ENCODE data around the gene TRIM15. TPM values are rescaled to one million over a fixed set of nuclear protein-coding genes. Genes with fewer than 3 reads are reported as not detected.

The TRIM15 gene
- total and polyA plus RNA-seq, 9 of the 15 experiments (the other 6 are each of a cell fraction or from before 2014, with no cell fraction given): 0.06 to 2.6 (median 0.83) TPM

- 14% methylated on average over 5 of the region's 5 CpGs for whole genome bisulfite sequencing (ENCODE audit: insufficient coverage, low coverage, missing lambda C conversion rate)
- ChIA-PET POLR2A (interaction anchor here (0.7 kb wide), 1 partner anchor 518 kb away, joined by 3 read pairs; no protein-coding TSS in a partner anchor), CTCF (ENCODE audit: low intra/inter-chr PET ratio) (no interaction called here)
- DNase-seq (ENCODE audit: extremely low read depth in 1 of 4, low spot score in 3 of 4): no peak
- Histone ChIP-seq H3K27me3 (ENCODE audit: control insufficient read depth in 2 of 2, insufficient read depth in 2 of 2, low read length in 2 of 2) (peaks cover 14 to 40% of the 10 kb centered on the region in 2 experiments; a peak in 3 of 5 replicates), H3K79me2 (ENCODE audit: control insufficient read depth, insufficient read depth, low read length) (no peaks in the 10 kb centered on the region), H3K4me1 (replicated peaks in 1 of 2; ENCODE audit: control insufficient read depth in 2 of 2, insufficient read depth in 2 of 2, low read length in 2 of 2) (no peaks in the 10 kb centered on the region), H3K9me3 (replicated peaks; ENCODE audit: control insufficient read depth, insufficient read depth, low read depth, low read length) (no peaks in the 10 kb centered on the region), H3K9ac (ENCODE audit: insufficient read depth in 1 of 2, low read depth in 2 of 2, low read length in 2 of 2) (no peak overlapping the region), H3K4me2 (ENCODE audit: insufficient read depth, low read length) (no peak overlapping the region), H3K4me3 (no peak overlapping the region), H2AFZ (ENCODE audit: low read depth, low read length) (no peak overlapping the region), H3K27ac (ENCODE audit: extremely low read depth, low read depth, low read length) (no peak overlapping the region), H3K9me1 (ENCODE audit: control insufficient read depth, insufficient read depth, low read length) (no peaks in the 10 kb centered on the region), H4K20me1 (replicated peaks; ENCODE audit: control insufficient read depth, insufficient read depth, low read length) (no peaks in the 10 kb centered on the region), H3K36me3 (ENCODE audit: control insufficient read depth, insufficient read depth, low read length) (no peaks in the 10 kb centered on the region)
- BruUV-seq (replicated peaks): no TSS peak
- intact Hi-C loops (cut with micrococcal nuclease) (no loop called here), in situ Hi-C loops (cut with MboI) (no loop called here)
- TF ChIP-seq ARID2 (IDR thresholded peaks at IDR 0.05) (no peak), POLR3A (IDR thresholded peaks at IDR 0.05; ENCODE audit: borderline replicate concordance, extremely low read depth, insufficient read depth, insufficient read length) (no peak), DLX4 (CRISPR knock-in tag; IDR thresholded peaks at IDR 0.05) (no peak), ATF4 (CRISPR knock-in tag; IDR thresholded peaks at IDR 0.05) (no peak), ZNF707 (CRISPR knock-in tag; conservative IDR thresholded peaks at IDR 0.05) (no peak), ILF3 (IDR thresholded peaks at IDR 0.05; ENCODE audit: borderline replicate concordance) (no peak)
- ATAC-seq: no peak
- no peak for FAIRE-seq
These were observed 25.2 kb downstream of the TRIM15 start for GRCh38 chr6:30188541-30188940.

All from K562 (cell line).